AG09309 (cell line): ENCODE results near the gene FSHB.

Experiments
- DNase-seq: peaks from one replicate; pipeline ENCODE4 v3.0.0-alpha.2; 2010; ENCODE audit warnings: low read depth
- H3K4me3 ChIP-seq: 2 replicates; pipeline ENCODE4 v1.5.1; 2011; ENCODE audit warnings: mild to moderate bottlenecking, low read depth, low read length, moderate library complexity; ENCODE audit not compliant: control insufficient read depth
- TF ChIP-seq, protein P1 (sequence below): IDR thresholded peaks from 2 replicates; pipeline ENCODE4 v1.5.1; 2011; ENCODE audit warnings: mild to moderate bottlenecking, low read depth, low read length, inconsistent platforms; ENCODE audit not compliant: insufficient read depth, control insufficient read depth; ENCODE audit errors: missing control alignments

Gene FSHB

GRCh38 chr11:30244265-30244664 is 13.5 kb downstream of the FSHB start:
- TF ChIP-seq, protein P1, sequence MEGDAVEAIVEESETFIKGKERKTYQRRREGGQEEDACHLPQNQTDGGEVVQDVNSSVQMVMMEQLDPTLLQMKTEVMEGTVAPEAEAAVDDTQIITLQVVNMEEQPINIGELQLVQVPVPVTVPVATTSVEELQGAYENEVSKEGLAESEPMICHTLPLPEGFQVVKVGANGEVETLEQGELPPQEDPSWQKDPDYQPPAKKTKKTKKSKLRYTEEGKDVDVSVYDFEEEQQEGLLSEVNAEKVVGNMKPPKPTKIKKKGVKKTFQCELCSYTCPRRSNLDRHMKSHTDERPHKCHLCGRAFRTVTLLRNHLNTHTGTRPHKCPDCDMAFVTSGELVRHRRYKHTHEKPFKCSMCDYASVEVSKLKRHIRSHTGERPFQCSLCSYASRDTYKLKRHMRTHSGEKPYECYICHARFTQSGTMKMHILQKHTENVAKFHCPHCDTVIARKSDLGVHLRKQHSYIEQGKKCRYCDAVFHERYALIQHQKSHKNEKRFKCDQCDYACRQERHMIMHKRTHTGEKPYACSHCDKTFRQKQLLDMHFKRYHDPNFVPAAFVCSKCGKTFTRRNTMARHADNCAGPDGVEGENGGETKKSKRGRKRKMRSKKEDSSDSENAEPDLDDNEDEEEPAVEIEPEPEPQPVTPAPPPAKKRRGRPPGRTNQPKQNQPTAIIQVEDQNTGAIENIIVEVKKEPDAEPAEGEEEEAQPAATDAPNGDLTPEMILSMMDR: no peak
- DNase-seq: no peak
- no peak overlapping the region for H3K4me3 ChIP-seq

- no peak overlapping the region for H3K4me3 ChIP-seq
- TF ChIP-seq, protein P1: no peak
- no peak for DNase-seq
These were observed 14.8 kb downstream of the FSHB start for GRCh38 chr11:30245621-30246020.

DNA sequence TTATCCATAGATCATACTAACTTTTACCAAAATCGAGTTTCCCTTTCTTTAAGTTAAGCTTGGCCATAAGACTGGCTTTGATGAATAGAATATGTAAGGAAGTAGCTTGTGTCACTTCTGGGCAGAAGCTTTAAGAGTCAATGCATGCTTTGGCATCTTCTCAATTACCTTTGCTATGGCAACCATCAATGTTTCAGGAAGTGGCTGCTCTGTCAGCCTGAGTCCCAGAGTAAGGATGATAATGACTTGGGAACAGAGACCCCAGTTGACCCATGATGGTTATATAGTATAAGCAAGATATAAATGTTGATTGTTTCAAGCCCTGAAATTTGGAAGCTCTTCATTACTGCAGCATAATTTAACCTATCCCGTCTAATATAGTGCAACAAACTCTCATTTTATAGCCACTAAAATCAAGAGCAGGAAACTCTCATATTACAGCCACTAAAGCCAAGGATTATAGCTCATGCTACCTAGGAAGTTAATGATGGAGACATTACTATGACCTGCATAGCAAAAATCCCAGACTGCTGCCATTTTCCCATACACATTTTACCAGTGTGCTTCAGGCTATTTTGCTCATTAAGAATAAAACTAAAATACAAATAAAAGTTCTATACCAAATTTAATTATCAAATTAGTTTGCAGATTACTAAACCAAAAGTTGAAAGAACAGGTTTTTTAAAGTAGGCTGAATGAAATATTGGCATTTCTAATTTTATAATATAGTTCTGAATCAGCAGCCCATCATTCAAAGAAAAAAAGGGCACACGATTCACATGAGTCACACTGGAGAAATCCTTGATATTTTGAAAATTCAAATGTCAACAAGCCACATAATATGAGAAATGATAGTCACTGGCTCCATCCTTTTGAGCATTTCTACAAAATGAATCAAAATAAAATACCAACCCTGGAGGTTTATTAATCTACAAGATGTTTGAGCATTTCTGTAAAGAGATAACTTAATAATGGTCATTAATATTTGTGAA is 23.8 kb downstream of the FSHB start:
- no peak for DNase-seq
- TF ChIP-seq, protein P1: no peak
- no peak overlapping the region for H3K4me3 ChIP-seq

DNA sequence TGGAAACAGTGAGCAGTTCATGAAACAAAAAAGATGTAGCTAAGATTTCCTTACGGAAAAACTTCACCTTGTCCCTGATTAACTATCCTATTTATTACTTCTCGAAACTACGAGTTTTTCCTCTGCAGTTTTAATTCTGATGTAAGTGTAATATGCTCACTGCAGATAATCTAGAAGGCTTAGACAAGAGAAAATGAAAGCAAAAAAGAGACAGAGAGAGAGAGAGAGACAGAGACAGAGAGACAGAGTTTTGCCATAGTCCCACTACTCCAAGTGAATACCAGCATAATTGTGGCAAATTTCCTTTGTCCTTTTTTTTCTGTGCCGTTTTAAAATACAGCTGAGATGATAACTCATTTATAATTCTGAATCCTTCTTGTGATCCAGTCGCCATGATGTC is 24.8 kb downstream of the FSHB start:
- TF ChIP-seq, protein P1: no peak
- H3K4me3 ChIP-seq: no peak overlapping the region
- DNase-seq: no peak

GRCh38 chr11:30257058-30257457 is 26.2 kb downstream of the FSHB start:
- no peak overlapping the region for H3K4me3 ChIP-seq
- no peak for DNase-seq

GRCh38 chr11:30258679-30259078 is 27.9 kb downstream of the FSHB start:
- no peak overlapping the region for H3K4me3 ChIP-seq
- TF ChIP-seq, protein P1: no peak
- DNase-seq: no peak

More at GRCh38 chr11:30257058-30257457, 26.2 kb downstream of the FSHB start:
- TF ChIP-seq, protein P1: no peak
